NCI-H187 (cell line): Measurements from ENCODE around the gene KRT79.
"Not testable (repeated sequence)": the region's sequence is repeated elsewhere in the genome, so short reads cannot be mapped to it uniquely, and the experiment has no call there.

Experiments used
- DNase-seq, 2 experiments: peaks; one replicate each; lab custom pipeline; 2025; lab: John Stamatoyannopoulos, UW

Gene KRT79

GRCh38 chr12:52833922-52834726, at the start of gene KRT79:
KRT79 (minus strand) TSS chr12:52834311; CDS start chr12:52834260, 51 bp downstream.
- DNase-seq, result no peak

GRCh38 chr12:52880499-52880898, 46.4 kb upstream of the KRT79 start:
- DNase-seq, result not testable (repeated sequence)

DNA sequence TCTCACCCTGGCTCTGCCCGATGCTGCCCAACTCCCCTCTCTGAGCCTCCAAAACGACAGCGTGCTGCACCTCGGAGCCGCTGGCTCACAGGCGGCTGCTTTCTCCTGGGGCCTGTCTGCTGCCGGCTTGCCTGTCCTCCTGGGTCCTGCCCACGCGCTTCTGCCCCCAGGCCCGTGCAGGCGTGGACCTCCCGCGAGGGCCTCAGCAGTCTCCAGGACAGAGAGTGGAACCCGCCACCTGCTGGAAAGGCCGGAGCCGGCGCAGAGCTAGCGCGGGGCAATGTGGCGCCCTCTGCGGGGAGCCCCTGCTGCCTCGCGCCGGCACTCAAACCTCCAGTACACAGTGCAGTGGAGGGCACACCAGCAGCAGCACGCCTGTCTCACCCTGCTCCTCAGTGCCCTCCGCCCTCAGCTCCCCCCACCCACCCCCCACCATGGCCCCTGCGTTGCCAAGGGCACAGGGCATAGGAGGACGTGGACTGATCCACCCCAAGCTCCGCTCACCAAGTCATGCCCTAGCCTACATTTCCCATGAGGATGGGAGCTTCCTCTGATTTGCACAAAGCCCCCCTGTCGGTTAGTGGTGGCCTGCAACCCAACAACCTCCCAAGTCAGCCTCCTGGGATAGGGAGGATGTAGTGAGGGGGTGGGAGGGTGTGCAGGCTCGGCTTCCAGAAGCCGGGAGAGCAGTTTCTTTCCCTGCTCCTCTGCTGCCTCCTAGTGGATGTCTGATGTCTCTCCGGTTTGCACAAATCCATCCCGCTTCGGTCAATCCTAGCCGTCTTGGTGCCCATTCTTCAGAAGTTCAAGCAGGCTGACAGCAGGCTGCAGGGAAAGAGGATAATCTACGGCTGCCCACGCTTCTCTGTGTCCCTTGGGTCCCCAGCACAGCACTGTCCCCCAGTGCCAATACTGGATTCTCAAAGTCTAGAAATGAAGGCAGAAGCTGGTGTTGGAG, 45.6 kb upstream of the KRT79 start:
- DNase-seq, result peak; percentile 60 to 86

GRCh38 chr12:52878507-52879393, 44.6 kb upstream of the KRT79 start:
- DNase-seq, result no peak

- DNase-seq, result no peak
Measured at GRCh38 chr12:52877242-52877641, 43.1 kb upstream of the KRT79 start.

DNA sequence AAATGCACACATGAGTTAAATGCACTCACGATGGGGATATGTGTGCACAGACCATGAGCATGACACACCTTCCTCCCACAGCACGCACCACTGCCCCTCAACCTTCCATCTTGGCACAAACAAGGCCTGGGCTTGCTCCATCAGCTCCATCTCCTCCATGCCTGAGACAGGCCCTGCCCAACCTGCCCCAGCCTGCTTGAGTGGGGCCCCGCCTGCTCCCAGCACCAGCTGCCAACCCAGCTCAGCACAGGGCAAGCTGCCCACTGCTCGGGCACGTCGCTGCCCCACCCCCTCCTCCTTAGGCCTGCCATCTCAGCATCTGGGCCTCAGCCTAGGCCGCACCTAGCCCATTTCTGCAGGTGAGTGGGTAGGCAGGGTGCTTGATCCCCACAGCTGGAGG, 42.3 kb upstream of the KRT79 start:
- peak in 1 of 2 experiments; percentile 50 for DNase-seq

GRCh38 chr12:52874573-52875435, 40.7 kb upstream of the KRT79 start:
- no peak for DNase-seq

DNA sequence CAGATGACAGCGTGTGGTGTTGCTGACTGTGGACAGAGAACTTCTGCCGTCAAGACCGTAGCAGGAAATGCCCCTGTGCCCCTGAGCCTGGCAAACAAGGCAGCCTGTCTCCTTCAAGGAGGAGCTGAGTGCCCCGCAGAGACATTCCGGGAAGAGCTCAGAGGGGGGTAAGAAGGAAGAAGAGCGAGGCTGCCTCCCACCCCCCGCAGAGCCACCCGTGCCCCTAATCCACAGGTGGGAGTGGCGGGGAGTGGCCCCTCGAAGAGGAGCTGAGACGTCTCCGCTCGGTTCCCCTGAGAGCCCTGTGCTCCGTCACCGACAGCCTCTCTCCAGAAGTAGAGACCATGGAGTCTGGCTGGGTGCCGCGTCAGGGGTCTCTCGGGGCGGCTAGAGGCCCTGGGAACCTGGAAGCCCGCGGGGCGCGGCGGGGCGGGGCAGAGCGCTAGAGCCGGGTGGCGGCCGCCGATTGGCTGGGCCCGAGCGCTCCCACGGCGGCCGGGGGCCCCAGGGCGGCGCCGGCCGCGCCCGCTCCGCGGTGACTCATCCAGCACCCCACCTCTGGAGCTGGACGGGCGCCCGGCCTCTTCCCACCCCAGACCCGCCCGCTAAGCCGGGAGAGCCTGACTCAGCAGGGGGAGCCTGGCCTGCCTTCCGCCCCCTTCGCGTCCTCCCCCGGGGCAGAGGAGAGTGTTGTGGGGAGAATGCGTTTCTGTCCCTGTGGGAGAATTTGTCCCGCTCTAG, 39.9 kb upstream of the KRT79 start:
- no peak for DNase-seq

DNA sequence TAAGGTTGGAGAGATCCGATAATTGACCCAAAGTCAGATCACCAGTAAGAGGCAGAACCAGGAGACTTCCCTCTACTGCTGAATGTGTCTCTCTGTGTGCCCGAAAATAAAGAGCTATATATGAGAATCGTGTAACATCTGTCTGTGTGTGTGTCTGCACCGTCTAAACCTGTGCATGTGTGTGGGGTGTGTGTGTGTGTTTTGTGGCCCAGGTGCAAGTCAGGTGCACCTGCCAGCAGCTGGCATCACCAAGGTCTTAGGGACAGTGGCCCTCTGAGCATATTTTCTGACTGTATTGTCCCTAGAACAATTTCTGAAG, 39.4 kb upstream of the KRT79 start:
- DNase-seq, result no peak

- DNase-seq, result no peak
Measured at GRCh38 chr12:52872644-52873389, 38.7 kb upstream of the KRT79 start.

DNA sequence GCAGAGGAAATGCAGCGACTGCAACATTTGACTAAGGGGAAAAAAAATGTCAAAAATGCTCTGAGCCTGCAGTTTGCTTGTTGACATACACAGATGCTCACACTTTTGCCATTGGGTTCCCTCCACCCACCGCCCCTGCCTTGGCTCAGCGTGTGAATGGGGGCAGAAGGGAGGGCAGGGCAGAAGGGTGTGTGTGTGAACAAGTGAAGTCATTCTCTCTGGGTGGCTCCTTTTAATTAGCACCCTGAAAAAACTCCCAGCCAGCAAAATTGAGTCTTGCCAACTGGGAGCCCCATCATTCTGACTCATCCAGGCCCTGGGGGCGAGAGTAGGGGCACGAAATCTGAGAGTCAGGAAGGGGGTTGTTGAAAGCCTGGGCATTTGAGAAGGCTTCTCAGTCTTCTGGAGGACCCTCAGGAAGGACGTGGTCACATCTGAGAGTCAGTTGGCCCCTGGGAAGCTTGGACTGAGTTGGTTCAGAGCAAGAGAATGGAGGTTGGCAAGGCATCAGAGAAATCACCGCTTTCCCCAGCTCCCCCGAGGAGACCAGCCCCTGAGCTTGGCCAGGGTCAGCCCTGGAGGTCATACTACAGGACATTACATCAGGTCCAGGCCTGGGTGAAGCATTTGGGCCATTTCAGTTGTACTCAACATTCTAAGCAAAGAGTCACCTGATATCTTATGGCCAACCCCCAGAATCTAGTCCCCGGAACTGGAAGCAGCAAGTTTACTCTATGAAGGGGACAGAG, 37.4 kb upstream of the KRT79 start:
- DNase-seq, result no peak

DNA sequence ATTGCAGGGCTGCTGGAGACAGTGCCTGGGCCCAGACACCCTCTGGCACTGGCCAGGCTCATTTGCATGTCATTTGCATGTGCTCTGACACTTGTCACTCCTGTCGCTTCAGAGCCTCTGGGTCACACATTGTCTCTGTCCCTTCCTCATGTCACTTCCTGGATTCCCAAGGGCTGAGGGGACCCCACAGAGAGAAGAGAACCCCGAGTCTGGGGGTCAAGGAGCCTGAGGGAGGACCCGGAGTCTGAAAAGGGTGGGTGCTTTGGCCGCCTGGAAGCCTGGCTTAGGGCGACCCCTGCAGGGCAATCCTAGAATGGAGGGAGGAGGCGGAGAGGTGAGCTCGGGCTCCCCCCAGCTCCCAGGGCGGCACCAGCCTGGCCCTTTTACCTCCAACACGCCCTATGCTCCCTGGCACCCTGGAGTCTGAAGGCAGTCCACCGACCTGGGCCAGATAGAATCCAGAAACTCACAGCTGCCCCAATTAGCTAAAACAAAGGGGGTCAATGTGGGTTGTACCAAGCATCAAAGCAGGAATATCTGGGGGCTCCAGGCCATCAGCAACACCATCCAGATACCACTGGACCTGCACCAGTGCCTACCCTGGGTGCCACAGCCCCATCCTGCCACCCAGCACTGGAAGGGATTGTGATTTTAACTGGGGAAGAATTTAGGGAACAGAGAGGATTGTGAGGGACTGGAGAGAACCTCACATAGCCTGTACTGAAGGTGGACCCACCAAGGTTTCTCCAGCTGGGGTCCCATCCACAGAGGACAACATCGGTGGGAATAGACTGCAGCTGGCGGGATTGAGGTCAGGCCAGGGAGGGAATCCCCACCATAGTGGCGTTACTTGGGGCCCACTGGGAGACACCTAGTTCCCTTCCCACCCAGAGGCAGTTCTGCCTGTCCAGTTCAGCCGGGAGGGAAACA, 36.5 kb upstream of the KRT79 start:
- DNase-seq, result peak; percentile 33 to 40

DNA sequence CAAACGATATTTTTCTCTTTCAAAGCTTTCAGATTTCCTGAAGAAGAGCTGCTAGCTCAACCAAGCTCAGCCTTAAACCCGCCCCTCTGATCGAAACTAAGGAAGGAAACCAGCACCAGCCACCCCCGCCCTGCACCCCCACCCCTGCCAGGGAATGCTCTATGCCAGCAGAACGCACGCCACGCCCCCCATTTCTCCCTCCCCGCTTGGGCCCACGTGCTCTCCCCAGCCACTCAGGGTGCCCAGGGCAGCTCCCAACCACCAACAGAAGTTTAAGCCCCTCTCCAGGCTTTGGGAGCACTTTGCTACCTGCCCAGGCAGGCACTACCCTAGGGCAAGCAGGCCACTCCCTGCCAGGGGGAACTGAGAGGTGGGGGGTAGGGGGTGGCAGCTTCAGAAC, 33.5 kb upstream of the KRT79 start:
- no peak for DNase-seq

- DNase-seq, result no peak
Measured at GRCh38 chr12:52867152-52867551, 33.0 kb upstream of the KRT79 start.

GRCh38 chr12:52865090-52865944, 31.2 kb upstream of the KRT79 start:
- DNase-seq, result peak; percentile 55 to 70

DNA sequence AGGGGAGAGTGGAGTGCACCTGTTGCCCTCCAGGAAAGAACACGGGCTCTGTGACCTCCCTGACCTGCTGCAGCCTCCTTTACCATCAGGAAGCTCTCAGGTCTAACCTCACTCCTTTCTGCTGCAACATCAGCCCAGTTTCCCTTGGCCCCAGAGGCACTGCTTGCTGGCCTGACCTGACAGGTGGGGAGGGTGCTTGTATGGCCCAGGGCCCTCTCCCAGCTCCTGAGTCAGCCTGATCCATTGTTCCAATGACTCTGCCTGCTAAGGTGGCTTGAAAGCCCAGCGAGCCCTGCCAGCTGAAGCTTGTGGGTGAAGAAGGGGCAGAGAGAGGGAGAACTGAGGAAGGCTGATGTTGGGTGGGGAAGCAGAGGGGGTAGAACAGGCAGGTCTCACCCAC, 27.9 kb upstream of the KRT79 start:
- no peak for DNase-seq

DNA sequence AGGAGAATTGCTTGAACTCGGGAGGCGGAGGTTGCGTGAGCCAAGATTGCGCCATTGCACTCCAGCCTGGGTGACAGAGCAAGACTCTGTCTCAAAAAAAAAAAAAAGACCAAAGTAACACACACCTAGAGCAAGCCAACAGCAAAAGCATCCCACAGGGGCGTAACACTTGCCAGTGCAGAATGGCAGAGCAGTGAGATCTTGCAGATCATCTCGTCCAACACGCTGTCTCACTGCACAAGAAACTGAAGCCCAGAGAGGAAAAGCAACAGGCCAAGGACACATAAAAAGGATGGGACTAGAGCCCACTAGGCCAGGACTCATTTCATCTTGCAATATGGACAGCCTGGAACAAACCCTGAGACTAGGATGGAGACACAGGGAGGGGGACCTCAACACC, 27.4 kb upstream of the KRT79 start:
- no peak for DNase-seq
